ENCODE measurements around the gene TRAIP.

Gene TRAIP

DNA sequence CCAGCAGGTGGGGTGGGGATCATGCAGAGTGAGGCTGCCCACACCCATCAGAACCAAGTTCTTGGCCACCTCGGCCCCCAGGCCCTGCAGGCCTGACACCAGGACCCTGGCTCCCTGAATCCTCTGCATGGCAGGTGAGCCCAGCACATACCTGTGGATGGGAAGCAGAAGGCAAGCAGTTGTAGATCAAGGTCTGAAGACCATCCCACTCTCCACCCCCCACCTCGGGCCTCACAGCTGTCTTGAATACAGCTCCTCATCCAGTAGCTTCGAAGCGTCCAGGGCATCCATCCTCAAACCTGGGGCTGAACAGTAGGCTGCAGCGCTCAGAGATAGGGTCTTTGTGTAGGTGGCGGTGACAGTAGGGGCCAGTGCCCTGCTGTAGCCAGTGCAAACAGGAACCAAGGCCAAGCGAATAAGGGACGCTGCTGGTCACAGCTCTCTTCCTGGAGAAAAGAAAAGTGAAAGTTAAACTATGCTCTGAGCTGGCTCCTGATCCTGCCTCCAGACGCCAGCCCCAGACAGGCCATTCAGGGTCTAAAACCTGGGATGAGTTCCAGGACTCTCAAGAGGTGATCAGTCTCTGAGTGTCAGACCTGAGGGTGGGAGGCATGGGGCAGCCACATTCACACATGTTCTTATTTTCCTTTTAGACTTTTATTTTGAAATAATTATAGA, 42.7 kb downstream of the TRAIP start, which contains the start of gene UBA7:
Gene UBA7 (minus strand): TSS at position 457 of the 678 bp plus-strand sequence. CDS start 166 bp downstream, at position 291.
- no peaks in the 10 kb centered on the region for H3K27me3 ChIP-seq (ENCODE audit: insufficient read depth, low read length)
- H2AFZ ChIP-seq (ENCODE audit: low read length) = peak within 1 kb of the TSS; percentile 94; the same call in 1 of the 2 replicates
- no peaks in the 10 kb centered on the region for H3K36me3 ChIP-seq (ENCODE audit: insufficient read depth, low read length)
- no peak within 1 kb of the TSS for H3K27ac ChIP-seq (ENCODE audit: low read depth, low read length, poor library complexity, severe bottlenecking)
- H3K79me2 ChIP-seq (ENCODE audit: insufficient read depth, low read length) = no peaks in the 10 kb centered on the region
- H3K9me3 ChIP-seq (ENCODE audit: low read length) = no peaks in the 10 kb centered on the region
- no peaks in the 10 kb centered on the region for H4K20me1 ChIP-seq (ENCODE audit: insufficient read depth, low read length)
- no peak for TF ChIP-seq EZH2 (IDR thresholded peaks at IDR 0.05; ENCODE audit: borderline replicate concordance, low read length)
- TF ChIP-seq, protein P1, sequence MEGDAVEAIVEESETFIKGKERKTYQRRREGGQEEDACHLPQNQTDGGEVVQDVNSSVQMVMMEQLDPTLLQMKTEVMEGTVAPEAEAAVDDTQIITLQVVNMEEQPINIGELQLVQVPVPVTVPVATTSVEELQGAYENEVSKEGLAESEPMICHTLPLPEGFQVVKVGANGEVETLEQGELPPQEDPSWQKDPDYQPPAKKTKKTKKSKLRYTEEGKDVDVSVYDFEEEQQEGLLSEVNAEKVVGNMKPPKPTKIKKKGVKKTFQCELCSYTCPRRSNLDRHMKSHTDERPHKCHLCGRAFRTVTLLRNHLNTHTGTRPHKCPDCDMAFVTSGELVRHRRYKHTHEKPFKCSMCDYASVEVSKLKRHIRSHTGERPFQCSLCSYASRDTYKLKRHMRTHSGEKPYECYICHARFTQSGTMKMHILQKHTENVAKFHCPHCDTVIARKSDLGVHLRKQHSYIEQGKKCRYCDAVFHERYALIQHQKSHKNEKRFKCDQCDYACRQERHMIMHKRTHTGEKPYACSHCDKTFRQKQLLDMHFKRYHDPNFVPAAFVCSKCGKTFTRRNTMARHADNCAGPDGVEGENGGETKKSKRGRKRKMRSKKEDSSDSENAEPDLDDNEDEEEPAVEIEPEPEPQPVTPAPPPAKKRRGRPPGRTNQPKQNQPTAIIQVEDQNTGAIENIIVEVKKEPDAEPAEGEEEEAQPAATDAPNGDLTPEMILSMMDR (IDR thresholded peaks at IDR 0.05; ENCODE audit: low read length) = no peak
- peak within 1 kb of the TSS; percentile 19; the same call in 1 of the 2 replicates for H3K9ac ChIP-seq (ENCODE audit: low read length)
- H3K4me3 ChIP-seq (ENCODE audit: low read depth, low read length, poor library complexity, severe bottlenecking) = peak within 1 kb of the TSS; percentile 25
- no peaks in the 10 kb centered on the region for H3F3A ChIP-seq (ENCODE audit: insufficient read depth, low read length)
- H3K4me1 ChIP-seq (ENCODE audit: insufficient read depth, low read length, severe bottlenecking) = peaks cover 6% of the 10 kb centered on the region
- peak within 1 kb of the TSS; percentile 54 for H3K4me2 ChIP-seq (ENCODE audit: low read length)
- no peaks in the 10 kb centered on the region for H3K9me2 ChIP-seq (ENCODE audit: low read depth, low read length)

DNA sequence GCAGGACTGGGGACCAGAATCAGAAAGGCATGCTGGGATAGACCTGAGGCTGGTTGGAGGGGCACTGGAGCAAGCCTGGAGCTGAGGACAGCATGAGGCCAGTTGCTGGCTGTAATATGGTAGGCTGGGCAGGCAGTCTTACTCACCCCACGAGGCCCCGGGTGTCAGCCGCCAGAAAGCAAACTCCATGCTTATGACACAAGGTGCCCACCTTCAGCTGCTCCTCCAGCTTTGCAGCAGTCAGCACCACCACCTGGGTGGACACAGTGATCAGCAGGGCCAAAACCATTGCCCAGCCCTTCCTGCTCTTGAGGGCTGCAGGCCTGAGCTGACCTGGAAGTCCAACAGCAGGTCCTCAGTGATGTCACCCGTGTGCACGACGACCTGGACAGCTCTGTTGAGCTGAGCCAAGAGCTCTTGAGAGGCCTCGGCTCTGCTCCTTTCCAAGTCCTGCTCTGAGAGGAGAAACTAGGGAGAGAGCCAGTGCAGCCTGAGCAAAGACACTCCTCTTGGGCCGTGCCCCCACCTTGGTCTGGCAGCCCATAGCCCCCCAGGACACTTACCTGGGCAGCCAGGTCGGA, 43.4 kb downstream of the TRAIP start:
- no peak overlapping the region for H3K4me3 ChIP-seq (ENCODE audit: low read depth, low read length, poor library complexity, severe bottlenecking)
- no peaks in the 10 kb centered on the region for H3K36me3 ChIP-seq (ENCODE audit: insufficient read depth, low read length)
- no peak overlapping the region for H3K9ac ChIP-seq (ENCODE audit: low read length)
- no peaks in the 10 kb centered on the region for H3K9me2 ChIP-seq (ENCODE audit: low read depth, low read length)
- H3K4me1 ChIP-seq (ENCODE audit: insufficient read depth, low read length, severe bottlenecking) = peaks cover 6% of the 10 kb centered on the region
- H4K20me1 ChIP-seq (ENCODE audit: insufficient read depth, low read length) = no peaks in the 10 kb centered on the region
- H3K9me3 ChIP-seq (ENCODE audit: low read length) = no peaks in the 10 kb centered on the region
- no peak overlapping the region for H2AFZ ChIP-seq (ENCODE audit: low read length)
- no peak overlapping the region; the same call in 1 of the 2 replicates for H3K4me2 ChIP-seq (ENCODE audit: low read length)
- no peak overlapping the region for H3K27ac ChIP-seq (ENCODE audit: low read depth, low read length, poor library complexity, severe bottlenecking)
- TF ChIP-seq, protein P1 (IDR thresholded peaks at IDR 0.05; ENCODE audit: low read length) = no peak
- TF ChIP-seq EZH2 (IDR thresholded peaks at IDR 0.05; ENCODE audit: borderline replicate concordance, low read length) = no peak
- no peaks in the 10 kb centered on the region for H3K79me2 ChIP-seq (ENCODE audit: insufficient read depth, low read length)
- H3F3A ChIP-seq (ENCODE audit: insufficient read depth, low read length) = no peaks in the 10 kb centered on the region
- no peaks in the 10 kb centered on the region for H3K27me3 ChIP-seq (ENCODE audit: insufficient read depth, low read length)

DNA sequence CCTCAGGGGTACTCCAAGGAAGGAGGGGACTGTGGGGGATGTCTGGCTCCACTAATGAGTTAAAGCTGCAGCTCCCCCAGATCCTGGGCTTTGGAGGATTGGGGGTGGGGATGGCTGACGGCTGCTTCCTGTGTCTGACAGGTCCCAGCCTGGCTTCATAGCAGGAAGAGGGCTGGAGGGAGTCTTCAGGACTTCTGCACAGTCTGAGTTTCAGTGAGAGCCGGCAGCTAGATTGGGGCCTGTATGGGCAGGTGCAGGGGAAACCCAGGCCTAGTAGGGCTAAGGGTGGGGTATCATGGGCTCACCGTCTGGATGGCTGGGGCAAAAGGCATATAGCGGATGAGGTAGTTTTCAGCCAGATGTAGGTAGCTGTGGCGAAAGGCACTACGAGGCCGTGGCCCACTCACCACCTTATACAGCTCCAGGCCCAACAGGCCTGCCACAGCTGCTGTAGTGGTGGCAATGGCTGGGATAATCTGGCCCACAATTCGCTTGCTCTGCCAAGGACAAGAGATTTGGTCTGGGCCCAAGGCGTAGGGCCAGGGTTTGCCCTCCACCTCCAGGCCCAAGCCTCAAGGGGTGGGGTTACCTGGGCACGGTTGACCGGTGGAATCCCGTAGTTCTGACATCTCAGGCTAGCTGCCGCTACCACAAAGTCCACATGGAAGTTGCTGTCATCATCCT, 48.8 kb downstream of the TRAIP start:
- H3K9ac ChIP-seq (ENCODE audit: low read length) = no peak overlapping the region
- no peak overlapping the region for H3K27ac ChIP-seq (ENCODE audit: low read depth, low read length, poor library complexity, severe bottlenecking)
- peaks cover 22% of the 10 kb centered on the region for H3K4me1 ChIP-seq (ENCODE audit: insufficient read depth, low read length, severe bottlenecking)

More for the DNA sequence above, 48.8 kb downstream of the TRAIP start:
- no peaks in the 10 kb centered on the region for H3K79me2 ChIP-seq (ENCODE audit: insufficient read depth, low read length)
- no peak overlapping the region for H3K4me3 ChIP-seq (ENCODE audit: low read depth, low read length, poor library complexity, severe bottlenecking)
- H3K9me3 ChIP-seq (ENCODE audit: low read length) = no peaks in the 10 kb centered on the region
- H3F3A ChIP-seq (ENCODE audit: insufficient read depth, low read length) = no peaks in the 10 kb centered on the region
- H2AFZ ChIP-seq (ENCODE audit: low read length) = no peak overlapping the region
- TF ChIP-seq EZH2 (IDR thresholded peaks at IDR 0.05; ENCODE audit: borderline replicate concordance, low read length) = no peak
- TF ChIP-seq, protein P1 (IDR thresholded peaks at IDR 0.05; ENCODE audit: low read length) = no peak
- H3K4me2 ChIP-seq (ENCODE audit: low read length) = no peak overlapping the region
- no peaks in the 10 kb centered on the region for H3K9me2 ChIP-seq (ENCODE audit: low read depth, low read length)
- no peaks in the 10 kb centered on the region for H3K36me3 ChIP-seq (ENCODE audit: insufficient read depth, low read length)
- H3K27me3 ChIP-seq (ENCODE audit: insufficient read depth, low read length) = no peaks in the 10 kb centered on the region
- no peaks in the 10 kb centered on the region for H4K20me1 ChIP-seq (ENCODE audit: insufficient read depth, low read length)

All from OCI-LY1 (cell line).